ENCODE measurements around the gene TEDC2. TPM values are rescaled to one million over a fixed set of nuclear protein-coding genes. Genes with fewer than 3 reads are reported as not detected.

TEDC2 gene
- total RNA-seq, 1 experiment from 2014 or later: 45.4 TPM

DNA sequence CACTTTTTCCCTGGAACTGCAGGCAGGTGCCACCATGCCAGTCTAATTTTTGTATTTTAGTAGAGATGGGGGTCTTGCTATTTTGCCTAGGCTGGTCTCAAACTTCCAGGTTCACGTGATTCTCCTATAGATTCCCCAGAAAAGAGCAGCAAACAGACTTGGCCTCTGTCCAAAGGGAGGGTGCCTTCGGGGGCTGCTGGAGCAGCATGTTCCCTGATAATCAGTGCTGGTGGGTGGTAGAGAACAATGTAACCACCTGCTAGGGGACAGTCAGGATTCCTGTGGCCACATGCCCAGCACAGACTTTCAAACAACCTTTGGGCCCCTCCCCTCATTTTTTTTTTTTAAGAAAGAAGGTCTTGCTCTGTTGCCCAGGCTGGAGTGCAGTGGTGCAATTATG lies 44.8 kb upstream of the TEDC2 start:
- H4K20me1 ChIP-seq (ENCODE audit: control insufficient read depth, insufficient read depth, insufficient read length): no peaks in the 10 kb centered on the region
- no peak overlapping the region for H2BK12ac ChIP-seq (ENCODE audit: insufficient read length, low read depth, low read length)
- H3K4me1 ChIP-seq (ENCODE audit: insufficient read depth, low read length): no peaks in the 10 kb centered on the region
- H3K18ac ChIP-seq (ENCODE audit: insufficient read length, low read depth, low read length): no peak overlapping the region
- no peaks in the 10 kb centered on the region for H3K9me3 ChIP-seq (ENCODE audit: control insufficient read depth, low read depth, low read length)
- peak overlapping the region in 1 of 3 experiments; percentile 65; a peak in 1 of 7 replicates for H3K27ac Mint-ChIP-seq
- no peak for DNase-seq
- no peak overlapping the region for H3K14ac ChIP-seq (ENCODE audit: insufficient read depth, low read length)
- H3K27ac ChIP-seq (ENCODE audit: insufficient read length, low read depth, low read length): no peak overlapping the region
- H3K27me3 Mint-ChIP-seq (ENCODE audit: low read depth): peaks cover 17% of the 10 kb centered on the region
- no peaks in the 10 kb centered on the region for H3K27me3 ChIP-seq (ENCODE audit: insufficient read depth, low read length)
- H3K23me2 ChIP-seq (ENCODE audit: insufficient read length, low read depth, low read length, poor library complexity, severe bottlenecking): no peaks in the 10 kb centered on the region
- no peaks in the 10 kb centered on the region; a peak in 1 of 5 replicates for H3K9me3 Mint-ChIP-seq
- H3K23ac ChIP-seq (ENCODE audit: insufficient read length, low read depth, low read length): no peak overlapping the region
- H2AK5ac ChIP-seq (ENCODE audit: insufficient read length, low read length): no peak overlapping the region
- no peaks in the 10 kb centered on the region for H3K79me1 ChIP-seq (ENCODE audit: insufficient read depth, low read depth, low read length, poor library complexity, severe bottlenecking)
- no peak overlapping the region for H2BK20ac ChIP-seq (ENCODE audit: low read depth, low read length, poor library complexity, severe bottlenecking)
- H3K4me2 ChIP-seq (ENCODE audit: insufficient read depth, insufficient read length, low read length): no peak overlapping the region
- no peak overlapping the region for H2BK15ac ChIP-seq (ENCODE audit: low read depth, low read length)
- H4K5ac ChIP-seq (ENCODE audit: insufficient read length, low read depth, low read length): no peak overlapping the region
- no peak overlapping the region for H3K9ac ChIP-seq (ENCODE audit: extremely low read depth, insufficient read length, low read length)
- H2AFZ ChIP-seq (ENCODE audit: low read length): no peak overlapping the region
- H3K4me3 Mint-ChIP-seq: no peak overlapping the region
- no peak overlapping the region for H3T11ph ChIP-seq (ENCODE audit: low read length)
- H2BK5ac ChIP-seq (ENCODE audit: insufficient read length, low read length): no peak overlapping the region
- TF ChIP-seq, protein P1, sequence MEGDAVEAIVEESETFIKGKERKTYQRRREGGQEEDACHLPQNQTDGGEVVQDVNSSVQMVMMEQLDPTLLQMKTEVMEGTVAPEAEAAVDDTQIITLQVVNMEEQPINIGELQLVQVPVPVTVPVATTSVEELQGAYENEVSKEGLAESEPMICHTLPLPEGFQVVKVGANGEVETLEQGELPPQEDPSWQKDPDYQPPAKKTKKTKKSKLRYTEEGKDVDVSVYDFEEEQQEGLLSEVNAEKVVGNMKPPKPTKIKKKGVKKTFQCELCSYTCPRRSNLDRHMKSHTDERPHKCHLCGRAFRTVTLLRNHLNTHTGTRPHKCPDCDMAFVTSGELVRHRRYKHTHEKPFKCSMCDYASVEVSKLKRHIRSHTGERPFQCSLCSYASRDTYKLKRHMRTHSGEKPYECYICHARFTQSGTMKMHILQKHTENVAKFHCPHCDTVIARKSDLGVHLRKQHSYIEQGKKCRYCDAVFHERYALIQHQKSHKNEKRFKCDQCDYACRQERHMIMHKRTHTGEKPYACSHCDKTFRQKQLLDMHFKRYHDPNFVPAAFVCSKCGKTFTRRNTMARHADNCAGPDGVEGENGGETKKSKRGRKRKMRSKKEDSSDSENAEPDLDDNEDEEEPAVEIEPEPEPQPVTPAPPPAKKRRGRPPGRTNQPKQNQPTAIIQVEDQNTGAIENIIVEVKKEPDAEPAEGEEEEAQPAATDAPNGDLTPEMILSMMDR (conservative IDR thresholded peaks at IDR 0.05): no peak
- H4K91ac ChIP-seq (ENCODE audit: insufficient read length, low read depth, low read length): no peak overlapping the region
- H2BK120ac ChIP-seq (ENCODE audit: low read depth, low read length, poor library complexity, severe bottlenecking): no peak overlapping the region
- no peaks in the 10 kb centered on the region for H3K79me2 ChIP-seq (ENCODE audit: insufficient read depth, low read length)
- H3K4ac ChIP-seq (ENCODE audit: low read depth, low read length): no peak overlapping the region
- no peak overlapping the region for H3K56ac ChIP-seq (ENCODE audit: insufficient read length, low read depth, low read length)
- no CpG with 5 or more reads among the region's 2 CpGs for WGBS (ENCODE audit: extremely low coverage, insufficient read length, low lambda C conversion rate)
- no peaks in the 10 kb centered on the region for H3K4me1 Mint-ChIP-seq
- no peaks in the 10 kb centered on the region for H3K36me3 Mint-ChIP-seq (ENCODE audit: insufficient read depth in 1 of 3, low read depth in 3 of 3)
- H4K8ac ChIP-seq (replicated peaks; ENCODE audit: insufficient read length, low read depth, low read length): no peak overlapping the region

All from H9 (cell line).